ENCODE measurements around the gene HES5. TPM values are rescaled to one million over a fixed set of nuclear protein-coding genes. Genes with fewer than 3 reads are reported as not detected.

Gene HES5
- total RNA-seq, 1 experiment from 2014 or later: not detected

DNA sequence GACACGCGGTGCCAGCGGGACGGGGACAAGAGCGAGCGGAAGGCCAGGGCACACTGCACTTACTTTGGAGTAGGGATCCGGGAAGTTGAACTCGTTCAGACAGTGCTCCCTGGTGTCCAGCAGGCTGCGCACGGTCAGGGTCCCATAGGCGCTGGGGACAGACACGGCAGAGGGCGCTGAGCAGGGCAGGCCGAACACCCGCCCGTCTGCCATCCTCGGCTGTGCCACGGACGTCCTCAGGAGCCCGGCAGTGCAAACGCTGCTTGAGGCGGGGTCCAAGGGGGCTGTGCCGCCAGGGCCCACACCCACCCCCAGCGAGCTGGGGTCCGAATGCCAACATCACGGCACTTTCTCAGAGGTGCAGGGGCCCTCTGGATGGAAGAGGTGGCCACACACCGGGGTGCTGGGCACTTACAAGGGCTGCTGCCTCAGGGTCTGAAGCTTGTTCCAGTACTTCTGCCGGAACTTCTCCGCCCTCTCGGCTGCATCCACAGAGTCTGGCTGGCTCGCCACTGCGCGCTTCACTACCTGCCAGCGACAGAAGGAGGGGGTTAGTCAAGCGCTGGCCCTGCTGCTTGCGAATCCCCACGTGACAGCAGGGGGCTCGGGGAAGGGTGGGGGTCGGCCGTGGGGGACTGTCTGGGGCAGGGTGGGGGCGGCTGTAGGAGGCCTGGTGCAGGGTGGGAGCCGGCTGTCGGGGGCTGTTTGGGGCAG, 16.0 kb downstream of the HES5 start:
- no peak overlapping the region for H3T11ph ChIP-seq (ENCODE audit: low read length)
- H3K14ac ChIP-seq (ENCODE audit: insufficient read depth, low read length): no peak overlapping the region
- no peak overlapping the region for H3K4ac ChIP-seq (ENCODE audit: low read depth, low read length)
- H3K9ac ChIP-seq (ENCODE audit: extremely low read depth, insufficient read length, low read length): no peak overlapping the region
- Mint-ChIP-seq H3K36me3 (ENCODE audit: insufficient read depth in 1 of 3, low read depth in 3 of 3) (peaks cover 22 to 63% (median 51%) of the 10 kb centered on the region in 3 experiments), H3K9me3 (no peaks in the 10 kb centered on the region), H3K4me3 (no peak overlapping the region), H3K27me3 (ENCODE audit: low read depth) (no peaks in the 10 kb centered on the region), H3K27ac (peak overlapping the region in 1 of 3 experiments; percentile 96; a peak in 1 of 7 replicates), H3K4me1 (no peaks in the 10 kb centered on the region)
- no peak overlapping the region for H2BK5ac ChIP-seq (ENCODE audit: insufficient read length, low read length)
- no peak overlapping the region for H2AFZ ChIP-seq (ENCODE audit: low read length)
- no peak overlapping the region for H3K18ac ChIP-seq (ENCODE audit: insufficient read length, low read depth, low read length)
- no peaks in the 10 kb centered on the region for H3K27me3 ChIP-seq (ENCODE audit: insufficient read depth, low read length)
- H2BK120ac ChIP-seq (ENCODE audit: low read depth, low read length, poor library complexity, severe bottlenecking): no peak overlapping the region
- H3K23me2 ChIP-seq (ENCODE audit: insufficient read length, low read depth, low read length, poor library complexity, severe bottlenecking): no peaks in the 10 kb centered on the region
- no peak overlapping the region for H4K91ac ChIP-seq (ENCODE audit: insufficient read length, low read depth, low read length)
- no peak overlapping the region for H4K5ac ChIP-seq (ENCODE audit: insufficient read length, low read depth, low read length)
- no peak overlapping the region for H2BK15ac ChIP-seq (ENCODE audit: low read depth, low read length)
- H3K56ac ChIP-seq (ENCODE audit: insufficient read length, low read depth, low read length): no peak overlapping the region
- H3K4me2 ChIP-seq (ENCODE audit: insufficient read depth, insufficient read length, low read length): no peak overlapping the region
- H3K23ac ChIP-seq (ENCODE audit: insufficient read length, low read depth, low read length): no peak overlapping the region
- H3K27ac ChIP-seq (ENCODE audit: insufficient read length, low read depth, low read length): no peak overlapping the region
- no peak overlapping the region for H2AK5ac ChIP-seq (ENCODE audit: insufficient read length, low read length)
- DNase-seq: no peak
- no peaks in the 10 kb centered on the region for H3K4me1 ChIP-seq (ENCODE audit: insufficient read depth, low read length)
- H3K9me3 ChIP-seq (ENCODE audit: control insufficient read depth, low read depth, low read length): no peaks in the 10 kb centered on the region
- no peak overlapping the region for H2BK20ac ChIP-seq (ENCODE audit: low read depth, low read length, poor library complexity, severe bottlenecking)
- no peak overlapping the region for H4K8ac ChIP-seq (replicated peaks; ENCODE audit: insufficient read length, low read depth, low read length)
- no peak overlapping the region for H2BK12ac ChIP-seq (ENCODE audit: insufficient read length, low read depth, low read length)
- peaks cover 3% of the 10 kb centered on the region for H4K20me1 ChIP-seq (ENCODE audit: control insufficient read depth, insufficient read depth, insufficient read length)
- no peaks in the 10 kb centered on the region for H3K79me1 ChIP-seq (ENCODE audit: insufficient read depth, low read depth, low read length, poor library complexity, severe bottlenecking)
- no peak for TF ChIP-seq CTCF (conservative IDR thresholded peaks at IDR 0.05)
- H3K79me2 ChIP-seq (ENCODE audit: insufficient read depth, low read length): no peaks in the 10 kb centered on the region
- no CpG with 5 or more reads among the region's 43 CpGs for WGBS (ENCODE audit: extremely low coverage, insufficient read length, low lambda C conversion rate)
